CD4-positive, alpha-beta T cell treated with Interleukin-17A for 1 hour (primary cell): ENCODE results near the gene CCDC134.
"Not testable (repeated sequence)": the region's sequence is repeated elsewhere in the genome, so short reads cannot be mapped to it uniquely, and the experiment has no call there.

Experiments
- DNase-seq: peaks from one replicate; pipeline ENCODE4 v3.0.0-alpha.2; 2020

CCDC134 gene

GRCh38 chr22:41826021-41826420 is 25.5 kb downstream of the CCDC134 start:
- DNase-seq, result no peak

GRCh38 chr22:41826430-41827383 is 26.2 kb downstream of the CCDC134 start:
- no peak for DNase-seq

GRCh38 chr22:41827671-41828070 is 27.2 kb downstream of the CCDC134 start:
- DNase-seq, result no peak

- no peak for DNase-seq
Measured at GRCh38 chr22:41828516-41828915, 28.0 kb downstream of the CCDC134 start.

GRCh38 chr22:41830174-41830573 is 29.7 kb downstream of the CCDC134 start:
- DNase-seq, result no peak

- DNase-seq, result no peak
Measured at GRCh38 chr22:41831383-41831782, 30.9 kb downstream of the CCDC134 start.

GRCh38 chr22:41831828-41832552 is 31.5 kb downstream of the CCDC134 start:
- no peak for DNase-seq

GRCh38 chr22:41832553-41833368 is 32.3 kb downstream of the CCDC134 start, which contains the start of gene SREBF2:
Gene SREBF2 (plus strand): TSS chr22:41833105. CDS start chr22:41833271, 166 bp downstream.
- peak; percentile 99 for DNase-seq

GRCh38 chr22:41833369-41834004 is 33.0 kb downstream of the CCDC134 start:
- peak; percentile 52 for DNase-seq

GRCh38 chr22:41834005-41834944 is 33.8 kb downstream of the CCDC134 start:
- no peak for DNase-seq

GRCh38 chr22:41835462-41835861 is 35.0 kb downstream of the CCDC134 start:
- not testable (repeated sequence) for DNase-seq

GRCh38 chr22:41836551-41836950 is 36.1 kb downstream of the CCDC134 start:
- DNase-seq, result no peak

GRCh38 chr22:41838842-41839618 is 38.6 kb downstream of the CCDC134 start:
- DNase-seq, result no peak

- DNase-seq, result no peak
Measured at GRCh38 chr22:41840216-41840615, 39.7 kb downstream of the CCDC134 start.

GRCh38 chr22:41841085-41841712 is 40.7 kb downstream of the CCDC134 start:
- no peak for DNase-seq

- DNase-seq, result peak; percentile 27
Measured at GRCh38 chr22:41842996-41843970, 42.8 kb downstream of the CCDC134 start.

- DNase-seq, result no peak
Measured at GRCh38 chr22:41844036-41844435, 43.6 kb downstream of the CCDC134 start.

GRCh38 chr22:41844513-41844912 is 44.0 kb downstream of the CCDC134 start:
- DNase-seq, result no peak
